D341Med (cell line): ENCODE results near the gene GCN1.

Experiments used
- DNase-seq: peaks from one replicate; pipeline ENCODE4 v3.0.0; 2012; ENCODE audit warnings: low spot score

GCN1 gene

DNA sequence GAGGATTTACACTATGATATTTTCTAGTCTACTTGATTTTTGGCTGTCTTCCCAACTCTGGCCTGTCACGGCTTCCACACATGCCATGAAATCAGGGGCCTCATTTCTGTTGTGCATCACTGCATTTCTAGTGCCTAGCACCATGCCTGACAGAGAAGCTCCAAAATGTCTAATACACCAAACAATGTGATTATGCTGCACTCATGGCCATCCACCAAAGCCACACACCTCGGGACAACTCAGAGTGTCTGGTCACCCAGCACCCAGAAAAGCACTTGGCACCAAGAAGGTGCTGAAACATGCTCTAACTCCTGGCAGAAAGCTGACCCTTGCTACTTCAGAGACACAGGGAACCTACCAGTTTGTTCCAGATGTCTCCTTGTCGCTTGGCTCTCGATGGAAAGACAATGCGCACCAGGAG lies 11.3 kb downstream of the GCN1 start:
- no peak for DNase-seq

DNA sequence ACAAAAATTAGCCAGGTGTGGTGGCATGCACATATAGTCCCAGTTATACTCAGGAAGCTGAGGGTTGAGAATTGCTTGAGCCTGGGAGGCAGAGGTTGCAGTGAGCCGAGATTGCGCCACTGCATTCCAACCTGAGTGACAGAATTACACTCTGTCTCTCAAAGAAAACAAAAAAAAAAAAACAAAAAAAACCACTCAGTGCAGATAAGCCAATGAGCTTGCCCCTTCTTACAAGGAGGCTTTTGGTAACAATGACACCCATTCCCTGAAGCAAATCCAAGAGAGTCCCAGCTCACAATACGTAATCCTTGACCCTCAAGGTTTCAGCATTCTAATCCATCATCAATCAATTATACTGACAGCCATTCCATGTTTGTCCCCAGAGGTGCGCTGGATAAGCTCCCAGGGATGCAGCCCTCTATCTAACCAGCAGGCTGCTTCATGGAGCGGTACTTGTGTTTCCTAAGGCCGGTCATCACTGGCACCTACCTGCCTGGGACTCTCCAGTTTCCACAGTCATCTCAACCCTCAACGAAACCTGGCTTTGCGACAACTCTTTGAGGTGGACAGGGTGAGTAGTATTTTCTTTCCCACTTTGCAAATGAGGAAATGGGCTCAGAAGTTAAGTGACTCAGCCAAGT lies 12.4 kb downstream of the GCN1 start:
- DNase-seq: peak; percentile 59

DNA sequence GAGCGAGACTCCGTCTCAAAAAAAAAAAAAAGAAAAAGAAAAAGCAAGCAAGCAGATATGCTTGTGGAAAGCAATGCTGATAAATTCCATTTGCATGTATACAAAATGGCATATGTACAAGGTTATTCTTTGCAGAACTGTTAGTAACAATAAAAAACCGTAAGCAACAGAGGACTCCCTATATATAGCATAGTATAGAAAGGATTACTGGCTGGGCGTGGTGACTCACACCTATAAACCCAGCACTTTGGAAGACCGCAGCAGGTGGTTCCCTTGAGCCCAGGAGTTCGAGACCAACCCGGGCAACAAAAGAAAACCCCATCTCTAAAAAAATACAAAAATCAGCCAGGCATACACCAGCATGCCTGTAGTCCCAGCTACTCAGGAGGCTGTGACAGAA lies 13.5 kb downstream of the GCN1 start:
- DNase-seq: no peak

DNA sequence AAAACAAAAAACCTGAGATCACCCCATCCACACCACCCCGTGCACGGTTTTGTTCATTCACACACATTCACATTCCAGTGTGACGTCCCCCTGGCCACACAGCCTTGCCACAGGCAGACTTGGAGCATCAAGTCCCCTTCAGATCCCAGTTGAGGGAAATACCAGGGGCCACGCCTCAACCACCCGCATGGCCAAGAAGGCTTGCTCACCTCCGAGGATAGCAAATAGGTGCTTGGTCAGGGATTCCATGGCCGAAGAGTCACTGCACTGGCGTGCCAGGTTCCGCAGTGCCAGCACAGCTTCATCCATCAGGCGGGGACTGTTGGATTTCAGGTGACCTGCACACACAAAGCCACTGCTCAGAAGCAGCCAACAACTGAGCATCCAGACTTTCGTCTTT lies 19.0 kb downstream of the GCN1 start:
- DNase-seq: no peak

DNA sequence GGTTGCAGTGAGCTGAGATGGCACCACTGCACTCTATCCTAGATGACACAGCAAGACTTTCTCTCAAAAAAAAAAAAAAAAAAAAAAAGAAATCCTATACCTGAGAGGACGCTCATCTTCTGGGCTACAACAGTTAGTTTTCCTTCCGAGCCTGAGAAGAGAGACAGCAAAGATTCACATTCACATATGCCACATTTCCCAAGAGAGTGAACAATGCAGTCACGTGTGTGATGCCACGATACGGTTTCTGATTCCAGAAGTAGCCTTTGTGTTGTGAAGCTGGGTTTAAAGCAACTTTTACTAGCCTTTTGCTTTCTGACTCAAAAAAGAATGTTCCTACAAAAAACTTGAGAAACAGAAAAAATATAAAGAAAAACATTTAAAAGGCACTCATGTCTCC lies 19.5 kb downstream of the GCN1 start:
- no peak for DNase-seq

DNA sequence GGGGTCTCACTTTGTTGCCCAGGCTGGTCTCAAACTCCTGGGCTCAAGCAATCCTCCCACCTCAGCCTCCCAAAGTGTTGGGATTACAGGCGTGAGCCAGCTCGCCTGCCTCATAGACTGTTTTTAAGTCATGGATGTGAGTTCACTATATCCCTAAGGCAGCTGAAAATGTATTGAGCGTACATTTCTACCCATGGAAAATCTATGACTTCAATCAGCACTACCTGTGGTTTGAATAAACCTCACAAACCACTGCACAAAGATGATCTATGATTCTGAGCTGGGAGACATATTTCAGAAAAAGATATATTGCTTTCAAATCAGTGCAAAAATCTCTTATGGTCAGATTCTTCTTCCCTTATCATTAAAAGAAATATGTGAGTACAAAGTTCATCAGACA lies 22.5 kb downstream of the GCN1 start:
- no peak for DNase-seq

DNA sequence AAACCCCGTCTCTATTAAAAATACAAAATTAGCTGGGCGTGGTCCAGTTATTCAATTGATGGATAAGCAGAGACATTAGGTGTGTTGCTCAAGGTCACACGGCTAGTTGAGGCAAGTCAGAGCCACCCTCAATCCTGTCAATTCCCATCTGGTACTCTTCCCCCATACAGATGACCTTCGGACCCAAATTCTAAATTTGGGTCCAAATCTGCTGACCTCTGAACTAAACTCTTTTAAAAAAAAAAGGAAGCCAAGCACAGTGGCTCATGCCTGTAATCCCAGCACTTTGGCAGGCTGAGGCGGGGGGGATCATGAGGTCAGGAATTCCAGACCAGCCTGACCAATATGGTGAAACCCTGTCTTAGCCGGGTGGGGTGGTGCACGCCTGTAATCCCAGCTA lies 23.9 kb downstream of the GCN1 start:
- no peak for DNase-seq

DNA sequence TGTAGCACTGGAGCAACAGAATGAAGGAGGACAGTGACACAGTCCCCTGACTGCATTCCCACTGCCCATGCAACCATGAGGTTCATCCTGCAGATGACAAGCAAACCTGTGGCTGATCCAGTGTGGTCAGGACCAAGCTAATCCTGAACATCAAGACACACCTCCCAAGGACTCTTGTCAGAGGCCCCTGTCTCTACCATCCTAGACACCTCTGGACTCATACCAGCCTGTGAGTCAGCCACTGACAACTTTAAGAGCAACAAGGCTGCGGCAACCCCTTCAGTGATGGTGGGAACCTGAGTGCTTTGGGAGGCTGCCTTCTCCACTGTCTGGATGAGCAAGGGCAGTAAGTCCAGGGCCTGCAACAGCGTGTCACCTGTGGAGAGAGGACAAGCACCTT lies 24.6 kb downstream of the GCN1 start:
- DNase-seq: no peak

DNA sequence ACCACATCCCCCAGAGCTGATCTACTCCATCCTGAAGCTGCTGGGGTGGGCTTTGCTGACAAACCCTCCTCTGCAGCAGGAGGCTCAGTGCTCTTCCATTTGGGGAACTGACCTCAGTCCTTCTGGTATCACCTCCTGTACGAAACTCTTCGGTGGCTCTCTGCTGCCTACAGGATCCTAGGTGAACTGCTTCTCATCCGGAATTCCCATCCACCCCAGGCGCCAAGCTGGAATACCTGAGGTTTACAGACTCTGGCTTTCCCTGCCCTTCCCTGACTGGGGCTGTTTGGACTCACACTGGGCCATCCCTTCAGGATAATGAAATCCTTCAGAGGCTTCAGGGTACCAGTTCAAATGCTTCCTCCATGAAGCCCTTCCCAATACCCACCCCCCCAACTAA lies 26.2 kb downstream of the GCN1 start:
- DNase-seq: no peak

DNA sequence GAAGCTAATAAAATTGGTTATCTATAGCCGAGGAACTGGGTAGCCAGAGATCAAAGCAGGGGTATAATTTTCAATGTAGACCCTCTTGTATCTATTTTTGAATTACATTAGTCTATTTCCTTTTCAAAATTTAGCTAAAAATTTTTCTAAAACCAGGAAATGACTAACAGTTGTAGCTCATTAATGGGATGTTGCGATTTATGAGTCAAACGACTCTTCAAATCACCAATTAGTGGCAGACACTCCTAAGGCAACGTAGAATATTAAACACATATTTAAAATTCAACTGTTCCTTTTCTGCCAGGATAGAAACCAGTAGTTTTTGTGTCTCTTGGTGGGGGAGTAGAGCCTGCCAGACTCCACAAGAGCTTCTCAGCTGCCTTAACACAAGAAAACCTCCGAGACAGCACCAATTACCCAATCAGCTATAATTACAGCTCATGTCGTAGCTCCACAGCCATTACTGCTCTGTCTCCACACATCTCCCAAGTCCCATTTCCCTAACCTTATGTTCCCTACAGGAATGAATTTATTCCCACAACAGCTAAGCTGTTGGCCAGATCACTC lies 26.9 kb downstream of the GCN1 start:
- no peak for DNase-seq

DNA sequence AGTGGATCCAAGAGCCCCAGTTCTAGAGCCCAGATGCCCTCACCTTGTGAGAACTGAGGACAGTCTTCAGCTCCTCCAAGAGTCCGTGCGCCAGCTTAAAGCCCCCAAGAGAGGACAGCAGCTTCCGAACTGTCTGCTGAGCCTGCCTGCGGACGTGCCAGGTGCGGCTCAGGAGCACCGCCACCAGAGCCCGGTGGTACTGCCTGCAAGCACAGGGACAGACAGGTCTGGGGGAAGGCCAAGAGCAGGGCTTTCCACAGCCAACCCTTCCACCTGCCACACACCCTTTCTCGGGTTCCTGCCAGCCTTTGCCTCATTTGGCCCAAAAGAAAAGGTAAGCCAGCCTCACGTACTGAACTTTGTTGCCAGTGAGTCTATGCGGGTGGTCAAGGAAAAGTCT lies 30.2 kb downstream of the GCN1 start:
- DNase-seq: no peak

DNA sequence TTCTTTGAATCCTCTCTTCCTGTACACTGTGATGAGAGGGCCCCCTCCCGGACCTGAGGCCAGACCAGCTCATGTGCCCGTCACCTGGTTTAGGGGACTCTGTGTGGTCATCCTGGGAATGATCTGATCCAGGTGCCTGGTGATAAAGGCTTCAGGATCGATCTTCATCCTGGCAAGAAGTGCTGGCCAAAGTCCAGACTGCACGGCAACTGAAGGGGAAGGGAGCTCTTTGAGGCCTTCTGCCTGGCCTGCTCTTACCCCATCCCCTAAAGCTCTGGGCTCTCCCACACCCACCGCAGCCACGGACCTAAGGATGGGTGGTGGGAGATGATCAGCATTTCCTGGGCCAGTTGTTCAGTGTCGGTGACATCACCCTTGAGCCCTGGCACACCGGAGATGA lies 31.8 kb downstream of the GCN1 start:
- DNase-seq: no peak

DNA sequence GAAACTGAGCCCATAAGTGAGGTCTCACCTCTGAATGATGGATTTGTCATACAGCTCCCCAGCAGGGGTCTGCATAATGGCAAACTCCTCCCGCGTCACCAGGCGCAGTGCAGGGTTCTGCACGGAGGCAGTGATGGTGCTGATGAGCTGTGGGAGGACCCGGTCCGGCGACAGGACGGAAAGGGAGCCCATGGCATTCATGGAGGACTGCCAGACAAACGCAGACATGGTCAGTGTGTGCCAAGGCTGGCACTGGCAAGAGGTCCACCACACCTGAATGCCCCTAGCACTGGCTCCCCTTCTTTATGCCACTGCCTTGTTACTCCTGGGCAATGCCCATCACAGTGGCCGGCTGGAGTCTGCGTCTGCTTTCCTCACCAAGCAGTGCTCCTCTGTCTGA lies 32.7 kb downstream of the GCN1 start:
- DNase-seq: no peak

DNA sequence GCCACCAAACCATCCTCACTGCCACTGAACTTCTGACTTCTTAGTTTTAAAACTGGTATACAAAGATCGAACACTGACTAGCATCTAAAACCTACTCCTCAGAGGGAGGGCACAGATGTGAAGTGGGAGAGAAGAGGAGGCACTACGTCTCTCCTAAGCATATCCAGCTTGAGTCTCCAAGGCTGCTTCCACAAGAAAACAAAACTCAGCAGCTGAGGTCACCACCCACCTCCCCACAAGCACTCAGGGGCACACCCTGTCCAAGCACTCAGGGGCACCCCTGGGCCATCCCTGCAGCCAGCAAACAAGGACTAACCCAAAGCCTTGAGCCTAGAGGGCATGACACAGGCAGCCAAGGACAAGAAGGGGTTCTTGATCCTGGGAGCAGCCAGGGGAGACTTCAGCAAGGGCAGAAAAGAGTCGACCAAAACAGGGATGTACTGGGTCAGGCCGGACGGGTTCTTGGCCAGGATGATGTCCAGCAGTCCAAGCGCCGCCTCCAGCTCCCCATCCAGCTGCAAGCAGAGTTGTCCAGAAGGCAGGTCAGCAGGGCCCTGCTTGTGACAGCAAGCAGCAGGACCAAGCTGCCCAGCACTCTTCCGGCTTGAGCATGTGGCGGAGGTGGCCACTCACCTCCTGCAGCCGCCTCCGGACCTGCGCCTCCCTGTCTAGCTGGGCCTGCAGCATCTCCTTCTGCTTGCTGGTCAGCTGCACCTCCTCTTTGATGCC lies 34.8 kb downstream of the GCN1 start:
- no peak for DNase-seq

DNA sequence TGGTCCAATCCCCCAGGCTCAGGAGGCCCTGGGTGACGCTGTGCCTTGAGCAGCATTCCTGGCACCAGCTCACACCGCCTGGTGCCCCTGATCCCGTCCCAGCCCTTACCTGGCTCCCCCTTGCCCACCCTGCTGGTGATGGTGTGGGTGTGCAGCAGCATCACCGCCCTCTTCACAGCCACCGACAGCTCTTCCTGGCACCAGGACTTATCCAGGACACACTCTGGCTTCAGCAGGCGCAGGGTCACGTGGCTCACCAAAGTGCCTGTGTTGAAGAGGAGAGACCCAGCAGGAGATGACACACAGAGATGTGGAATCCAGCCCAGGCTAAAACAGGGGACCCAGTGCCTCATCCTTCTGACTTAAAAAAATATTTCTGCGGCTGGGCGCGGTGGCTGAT lies 36.2 kb downstream of the GCN1 start:
- no peak for DNase-seq

DNA sequence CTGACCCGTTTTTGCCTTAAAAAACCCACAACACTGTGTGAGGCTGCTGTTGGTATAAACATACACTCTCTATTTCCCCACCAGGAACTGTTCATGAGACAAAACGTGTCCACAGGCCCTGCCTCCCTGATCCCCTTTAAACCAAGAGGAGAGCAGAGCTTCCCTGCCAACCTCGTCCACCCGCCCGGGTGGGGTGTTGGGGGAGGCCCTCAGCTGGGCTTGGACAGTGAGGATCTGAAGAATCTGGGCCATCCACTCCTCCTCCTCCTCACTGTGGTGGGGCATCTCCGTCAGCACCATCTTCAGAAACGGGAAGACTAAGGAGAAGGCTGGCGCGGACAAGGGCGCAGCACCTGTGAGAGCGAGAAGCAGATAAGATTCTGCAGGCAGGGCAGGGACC lies 36.8 kb downstream of the GCN1 start:
- DNase-seq: no peak

DNA sequence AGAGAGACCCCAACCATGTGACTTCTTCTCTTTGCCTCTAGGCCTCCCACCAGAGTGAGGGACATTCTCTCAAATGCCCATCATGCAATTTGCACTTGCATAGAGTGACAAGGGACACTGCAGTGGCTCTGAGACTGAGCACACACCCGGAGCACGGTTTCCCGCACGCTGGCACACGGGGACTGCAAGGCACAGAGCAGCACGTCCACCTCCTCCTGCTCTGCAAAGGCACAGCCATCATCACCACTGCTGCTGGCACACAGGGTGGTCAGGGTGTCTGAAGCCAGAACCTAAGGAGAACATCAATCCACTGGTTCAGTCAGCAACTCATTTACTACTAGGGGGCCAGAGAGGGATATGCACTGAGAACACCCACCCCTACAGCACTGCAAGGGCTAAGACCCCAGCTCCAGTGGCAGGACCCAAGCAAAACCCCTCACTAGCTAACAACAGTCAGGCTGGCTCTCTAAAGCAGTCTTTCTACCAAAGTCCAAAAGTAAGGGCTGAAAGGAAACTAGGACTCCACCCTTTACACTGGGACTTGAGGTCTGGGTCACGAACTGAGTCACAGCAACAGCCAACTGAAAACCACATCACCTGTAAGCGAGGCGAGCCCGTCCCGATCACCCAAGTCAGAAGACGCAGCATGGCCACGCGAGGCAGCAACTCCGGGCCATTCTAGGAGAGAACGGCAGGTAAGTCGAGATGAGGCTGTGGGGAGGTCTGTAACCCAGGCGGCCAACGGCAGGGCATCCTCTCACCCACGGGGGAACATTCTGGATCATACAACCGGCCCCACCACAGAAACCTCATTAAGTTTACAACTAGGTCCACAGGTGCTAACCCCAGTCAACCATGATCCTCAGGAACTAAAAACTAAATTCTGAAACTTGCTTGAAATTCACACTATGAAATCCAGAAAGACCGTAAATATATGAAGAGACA lies 37.9 kb downstream of the GCN1 start:
- DNase-seq: no peak

DNA sequence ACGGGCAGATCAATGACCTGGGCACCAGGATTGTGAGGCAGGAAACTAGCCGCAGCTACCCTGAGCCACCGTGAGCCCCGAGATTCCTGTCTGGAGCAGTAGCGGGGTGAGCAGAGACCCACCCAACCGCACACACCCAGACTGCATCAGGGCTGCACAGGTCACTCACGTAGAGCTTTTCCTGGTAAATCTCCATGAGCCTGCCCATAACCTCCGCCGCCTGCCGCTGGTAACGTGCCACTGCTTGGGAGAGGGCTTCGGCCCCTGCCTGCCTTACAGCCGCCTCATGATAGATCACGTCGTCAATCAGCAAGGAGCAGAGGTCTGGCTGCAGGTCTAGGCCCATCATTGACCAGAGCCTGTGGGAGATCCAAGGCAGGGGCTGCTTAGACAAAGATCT lies 39.4 kb downstream of the GCN1 start:
- DNase-seq: no peak

DNA sequence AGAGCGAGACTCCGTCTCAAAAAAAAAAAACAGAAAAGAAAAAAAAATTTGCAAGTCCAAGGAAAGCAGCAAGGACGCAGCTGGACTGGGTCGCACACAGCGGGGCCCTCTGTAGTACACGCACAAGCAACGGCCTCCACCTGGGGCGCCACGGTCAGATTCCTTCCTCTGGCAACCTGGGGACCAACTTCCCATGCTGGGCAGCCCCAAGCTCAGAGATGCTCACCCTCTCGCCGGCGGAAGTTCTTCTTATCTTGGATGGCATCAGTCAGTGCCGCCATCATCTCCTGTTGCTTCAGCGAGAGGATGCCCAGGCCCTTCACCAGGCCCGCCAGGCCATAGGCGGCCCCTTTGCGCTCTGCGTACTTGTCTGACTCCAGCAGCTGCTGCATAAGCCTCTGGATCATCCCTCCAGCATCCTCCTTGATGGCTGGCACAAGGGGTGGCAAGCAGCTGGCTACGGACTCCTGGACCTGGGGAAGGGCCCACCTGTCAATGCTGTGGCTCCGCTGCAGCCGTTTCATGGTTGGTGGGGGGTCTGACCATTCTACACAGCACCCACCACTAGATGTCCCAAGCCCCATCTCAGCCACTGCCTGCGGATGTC lies 43.5 kb downstream of the GCN1 start:
- no peak for DNase-seq

DNA sequence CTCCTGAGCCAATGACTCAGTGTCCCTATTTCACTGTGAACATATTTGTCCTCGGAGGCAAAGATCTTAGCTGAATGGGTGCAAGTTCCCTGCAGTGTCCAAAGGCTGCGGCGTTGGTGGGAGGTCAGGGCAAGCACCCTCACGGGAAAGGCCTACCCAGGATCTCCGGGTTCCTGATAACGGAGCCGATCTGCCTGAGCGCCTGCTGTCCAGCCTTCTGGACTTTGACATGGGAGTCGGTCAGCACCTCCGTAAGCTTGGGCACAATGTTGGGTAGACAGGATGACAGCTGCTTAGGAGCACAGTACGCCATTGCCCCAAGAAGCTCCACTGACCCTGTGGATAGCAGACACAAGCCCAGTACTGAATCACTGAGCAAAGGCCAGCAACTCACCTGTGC lies 46.5 kb downstream of the GCN1 start:
- DNase-seq: no peak

DNA sequence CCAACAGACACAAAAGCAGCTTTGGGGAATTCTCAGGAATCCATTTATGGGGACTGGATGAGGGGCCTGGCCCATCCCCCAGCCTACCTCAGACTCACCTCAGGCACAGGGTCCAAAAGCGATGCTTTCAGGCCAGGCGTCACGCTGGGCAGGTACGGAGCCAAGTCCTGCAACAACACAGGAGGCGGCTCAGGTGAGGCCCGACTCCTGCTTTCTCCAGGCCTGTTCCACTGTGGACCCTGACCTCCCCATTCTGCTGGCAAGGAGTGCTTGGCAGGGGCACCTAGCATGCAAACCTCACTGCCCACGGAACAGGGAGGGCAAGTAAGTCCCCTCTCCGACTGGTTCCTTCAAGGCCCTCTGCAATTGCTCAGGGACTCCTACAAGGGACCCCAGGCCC lies 49.4 kb downstream of the GCN1 start:
- no peak for DNase-seq

DNA sequence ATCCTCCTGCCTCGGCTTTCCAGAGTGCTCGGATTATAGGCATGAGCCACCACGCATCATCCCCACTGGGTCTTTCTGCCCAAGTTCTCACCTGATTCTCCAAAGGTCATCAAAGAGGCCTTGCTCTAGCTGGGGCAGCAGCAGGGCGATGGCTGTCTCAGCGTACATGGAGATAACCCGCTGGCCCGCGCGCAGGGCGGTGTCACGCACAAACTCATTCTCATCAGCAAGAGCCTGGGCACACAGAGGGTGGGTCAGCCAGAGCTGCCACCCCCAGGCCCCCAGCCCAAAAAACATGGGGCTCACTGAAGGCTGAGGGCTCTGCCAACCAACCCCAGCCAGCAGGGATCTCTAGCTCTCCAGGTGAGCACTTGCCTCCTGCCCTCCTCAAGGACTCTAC lies 50.3 kb downstream of the GCN1 start:
- no peak for DNase-seq
